GM19438 (cell line): ENCODE measurements around the gene DENND4A.
"Not testable (repeated sequence)": the region's sequence is repeated elsewhere in the genome, so short reads cannot be mapped to it uniquely, and the experiment has no call there.

Source experiments
- ATAC-seq: cut with Tn5 transposase; IDR thresholded peaks from one replicate; pipeline ENCODE4 v1.9.1; 2021; ENCODE audit warnings: low read depth; ENCODE audit not compliant: unreplicated experiment

DENND4A gene

DNA sequence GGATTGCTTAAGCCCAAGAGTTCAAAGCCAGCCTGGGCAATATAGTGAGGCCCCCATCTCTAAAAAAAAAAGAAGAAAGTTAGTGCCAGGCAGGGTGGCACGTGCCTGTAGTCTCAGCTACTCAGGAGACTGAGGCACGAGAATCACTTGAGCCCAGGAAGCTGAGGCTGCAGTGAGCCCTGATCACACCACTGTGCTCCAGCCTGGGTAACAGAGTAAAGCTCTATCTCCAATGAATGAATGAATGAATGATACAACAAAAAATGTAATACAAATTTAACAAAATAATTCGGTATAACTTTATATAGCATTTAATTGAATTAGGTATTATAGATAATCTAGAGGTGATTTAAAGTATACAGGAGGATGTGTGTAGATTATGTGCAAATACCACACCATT, 29.7 kb downstream of the DENND4A start:
- ATAC-seq: no peak

- no peak for ATAC-seq
These were observed 30.7 kb downstream of the DENND4A start for GRCh38 chr15:65761210-65761926.

DNA sequence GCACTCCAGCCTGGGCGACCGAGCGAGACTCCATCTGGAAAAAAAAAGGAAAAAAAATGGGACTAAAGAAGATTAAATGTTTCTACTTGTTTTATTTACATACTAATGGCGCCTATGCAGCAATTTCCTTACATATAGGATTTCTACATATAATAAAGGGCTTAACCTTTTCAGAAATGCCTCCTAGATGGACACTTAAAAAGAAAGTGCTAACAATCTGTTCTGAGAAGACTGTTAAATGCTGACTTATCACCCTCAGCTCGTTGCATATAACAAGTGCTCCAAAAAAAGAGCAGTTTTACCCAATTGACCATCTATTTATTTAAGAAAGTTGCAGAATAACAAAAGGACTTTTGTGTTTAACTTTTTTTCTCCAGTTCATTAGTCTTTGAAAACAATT, 32.7 kb downstream of the DENND4A start:
- no peak for ATAC-seq

GRCh38 chr15:65758242-65758641, 33.9 kb downstream of the DENND4A start:
- no peak for ATAC-seq

DNA sequence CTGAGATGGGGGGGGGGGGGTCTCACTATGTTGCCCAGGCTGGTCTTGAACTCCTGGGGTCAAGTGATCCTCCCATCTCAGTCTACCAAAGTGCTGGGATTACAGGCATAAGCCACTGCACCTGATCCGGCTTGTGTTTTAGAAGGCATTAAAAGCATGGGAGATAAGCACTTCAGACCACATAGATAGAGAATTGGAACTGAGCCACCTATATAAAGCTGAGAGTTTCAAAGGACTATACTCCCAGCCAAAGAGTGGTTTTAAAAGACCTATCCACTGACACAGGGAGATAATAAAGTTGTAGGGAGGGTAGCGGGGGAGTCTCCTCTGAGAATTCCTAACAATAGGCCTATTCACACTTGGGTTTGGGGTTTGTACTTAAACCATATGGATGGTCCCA, 34.8 kb downstream of the DENND4A start:
- ATAC-seq: no peak

DNA sequence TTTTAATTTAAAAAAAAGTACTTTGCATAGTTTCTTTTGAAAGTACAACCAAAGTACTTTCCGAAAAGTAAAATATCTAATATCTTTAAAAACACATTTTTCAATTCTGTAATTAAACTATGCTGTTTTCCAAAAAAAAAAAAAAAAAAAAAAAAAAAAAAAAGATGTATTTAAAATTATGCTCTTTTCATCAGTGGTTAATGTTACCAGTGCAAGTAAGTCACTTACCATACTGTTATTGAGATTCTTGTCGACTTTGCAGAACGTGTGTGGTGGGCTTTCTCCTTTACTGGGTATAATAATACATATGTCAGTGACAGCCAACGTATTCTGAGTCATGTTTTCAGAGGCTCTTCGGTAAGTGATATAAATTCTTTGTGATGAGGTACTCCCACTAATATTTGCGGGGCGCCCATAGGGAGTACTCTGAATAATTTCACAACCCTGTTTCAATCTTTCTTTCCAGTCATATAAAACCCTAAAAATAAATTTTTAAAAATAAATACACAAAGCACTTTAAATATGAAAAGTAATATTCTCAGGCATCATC, 39.9 kb downstream of the DENND4A start:
- ATAC-seq: no peak

DNA sequence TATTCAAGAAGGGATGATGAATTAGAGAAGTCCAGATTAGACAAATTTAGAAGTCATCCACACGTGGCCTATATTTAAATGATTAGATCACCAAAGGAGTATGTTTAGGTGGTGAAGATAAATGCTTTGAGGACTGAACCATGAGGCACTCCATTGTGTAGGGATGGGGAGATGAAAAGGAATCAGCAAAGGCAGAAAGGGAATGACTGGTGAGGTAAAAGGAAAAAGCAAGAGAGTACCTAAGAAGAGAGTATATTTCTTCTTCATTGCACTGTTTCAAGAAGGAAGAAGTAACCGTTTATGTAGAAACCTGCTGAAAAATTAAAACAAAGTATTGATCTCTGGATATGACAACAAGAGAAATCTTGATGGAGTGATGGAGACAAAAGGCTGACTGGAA, 40.7 kb downstream of the DENND4A start:
- no peak for ATAC-seq

DNA sequence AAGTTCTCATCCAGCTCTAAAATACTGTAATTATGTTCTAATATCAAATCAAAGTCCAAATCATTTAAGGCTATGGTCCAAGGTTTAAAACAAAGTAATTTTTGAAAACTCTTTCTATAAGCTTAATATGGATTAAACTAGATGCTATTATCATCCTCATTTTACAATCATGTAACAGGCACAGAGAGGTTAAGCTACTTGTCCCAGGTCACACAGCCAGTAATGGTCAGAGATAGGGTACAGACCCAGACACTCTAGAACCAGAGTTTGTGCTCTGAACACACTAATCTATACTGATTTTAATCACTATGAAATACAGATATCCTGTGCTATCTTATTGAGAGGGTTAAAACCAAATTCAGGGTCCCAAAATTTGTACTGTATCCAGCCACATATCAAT, 44.8 kb downstream of the DENND4A start:
- no peak for ATAC-seq

DNA sequence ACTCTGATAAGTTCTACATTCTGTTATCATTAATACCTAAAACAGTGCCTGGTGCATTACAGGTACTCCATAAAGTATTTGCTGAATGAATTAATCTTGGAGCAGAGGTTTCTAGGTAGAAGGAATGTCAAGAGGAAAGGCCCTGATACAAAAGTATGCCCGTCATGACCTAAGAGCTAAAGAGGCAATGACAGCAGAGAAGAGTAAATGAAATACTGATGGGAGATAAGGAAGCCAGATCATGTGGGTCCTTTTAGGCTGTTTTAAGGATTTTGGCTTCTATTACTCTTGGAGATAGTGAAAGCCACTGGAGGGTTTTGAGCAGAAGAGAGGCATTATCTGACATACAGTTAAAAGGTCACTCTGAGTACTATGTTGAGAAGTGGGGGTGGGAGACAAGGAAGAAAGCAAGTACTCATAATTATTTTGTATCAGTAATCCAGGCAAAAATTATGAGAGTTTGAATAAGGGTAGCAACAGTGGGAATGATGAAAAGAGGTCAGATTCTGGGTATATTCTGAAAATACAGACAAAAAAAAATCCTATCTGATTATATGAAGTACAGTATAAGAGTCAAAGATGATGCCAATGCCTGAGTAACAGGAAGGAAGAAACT, 48.3 kb downstream of the DENND4A start:
- no peak for ATAC-seq

- ATAC-seq: no peak
These were observed 51.9 kb downstream of the DENND4A start for GRCh38 chr15:65740148-65740547.

- no peak for ATAC-seq
These were observed 53.4 kb downstream of the DENND4A start for GRCh38 chr15:65738649-65739048.

- not testable (repeated sequence) for ATAC-seq
These were observed 58.5 kb downstream of the DENND4A start for GRCh38 chr15:65733599-65733998.

DNA sequence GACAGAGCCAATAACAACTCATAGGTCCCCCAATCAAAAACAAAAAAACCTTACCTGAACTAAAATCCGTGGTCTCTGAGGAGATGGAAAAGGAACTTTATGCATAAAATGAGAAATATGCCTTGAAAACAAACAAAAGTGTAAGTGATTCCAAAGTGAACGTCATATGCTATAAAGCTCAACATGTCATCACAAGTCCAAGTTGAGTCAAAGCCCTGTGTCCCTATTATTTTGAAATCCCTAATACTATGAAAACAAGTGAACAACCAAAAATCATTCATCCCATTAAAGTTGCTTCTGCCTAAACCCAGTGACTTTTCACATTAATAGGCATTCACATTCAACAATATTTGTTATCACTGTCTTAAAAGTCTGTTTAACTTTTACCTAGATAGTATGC, 59.4 kb downstream of the DENND4A start:
- ATAC-seq: no peak

DNA sequence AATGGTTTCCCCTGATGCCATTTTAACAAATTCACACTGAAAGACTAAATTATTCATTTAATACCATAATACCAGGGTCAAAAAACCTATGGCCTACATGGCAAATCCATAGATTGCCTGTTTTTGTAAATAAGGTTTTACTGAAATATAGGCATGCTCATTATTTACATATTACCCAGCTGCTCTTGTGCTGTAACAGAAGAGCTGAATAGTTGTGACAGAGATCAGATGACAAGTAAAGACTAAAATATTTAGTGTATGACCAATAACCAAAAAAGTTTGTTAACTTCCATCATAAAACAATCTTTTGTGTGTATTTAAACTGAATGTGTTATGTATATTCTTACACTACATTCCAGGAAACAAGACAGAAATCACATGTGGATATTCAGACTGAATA, 60.2 kb downstream of the DENND4A start:
- ATAC-seq: no peak

DNA sequence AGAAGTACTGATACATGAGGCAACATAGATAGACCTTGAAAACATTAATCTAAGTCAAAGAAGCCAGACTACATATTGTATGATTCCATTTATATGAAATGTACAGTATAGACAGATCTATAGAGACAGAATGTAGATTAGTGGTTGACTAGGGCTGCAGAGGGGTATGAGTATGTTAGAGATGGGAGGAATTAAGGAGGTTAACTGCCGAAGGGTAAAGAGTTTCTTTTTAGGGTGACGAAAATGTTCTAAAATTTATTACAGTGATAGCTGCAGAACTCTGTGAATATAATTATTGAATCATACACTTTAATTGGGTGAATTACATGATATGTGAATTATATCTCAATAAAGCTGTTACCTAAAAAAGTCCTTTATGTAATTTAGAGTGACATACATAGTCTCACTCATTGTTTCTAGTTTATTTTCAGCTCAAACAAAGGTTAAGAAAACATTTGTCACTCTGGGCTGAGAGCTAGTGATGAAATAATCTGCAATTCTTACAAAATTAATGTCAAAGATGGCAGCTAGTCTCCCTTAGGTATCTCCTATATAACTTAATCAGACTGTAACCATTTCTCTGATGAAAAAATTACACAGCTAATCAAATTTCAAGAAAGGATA, 61.4 kb downstream of the DENND4A start:
- no peak for ATAC-seq

GRCh38 chr15:65724464-65725215, 67.5 kb downstream of the DENND4A start:
- no peak for ATAC-seq

GRCh38 chr15:65723876-65724275, 68.2 kb downstream of the DENND4A start:
- ATAC-seq: no peak

DNA sequence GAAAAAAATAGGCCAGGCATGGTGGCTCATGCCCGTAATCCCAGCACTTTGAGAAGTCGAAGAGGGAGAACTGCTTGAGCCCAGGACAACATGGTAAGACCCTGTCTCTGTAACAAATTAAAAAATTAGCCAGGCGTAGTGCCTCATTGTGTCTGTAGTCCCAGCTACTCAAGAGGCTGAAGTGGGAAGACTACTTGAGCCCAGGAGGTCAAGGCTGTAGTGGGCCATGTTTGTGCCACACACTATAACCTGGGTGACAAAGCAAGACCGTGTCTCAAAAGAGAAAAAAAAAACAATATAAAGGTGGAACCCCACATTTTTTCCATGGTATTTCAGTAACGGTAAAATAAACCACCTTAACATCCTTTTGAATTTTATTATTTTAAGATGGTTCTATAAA, 69.9 kb downstream of the DENND4A start:
- no peak for ATAC-seq

- ATAC-seq: no peak
These were observed 79.7 kb downstream of the DENND4A start for GRCh38 chr15:65712415-65712814.

DNA sequence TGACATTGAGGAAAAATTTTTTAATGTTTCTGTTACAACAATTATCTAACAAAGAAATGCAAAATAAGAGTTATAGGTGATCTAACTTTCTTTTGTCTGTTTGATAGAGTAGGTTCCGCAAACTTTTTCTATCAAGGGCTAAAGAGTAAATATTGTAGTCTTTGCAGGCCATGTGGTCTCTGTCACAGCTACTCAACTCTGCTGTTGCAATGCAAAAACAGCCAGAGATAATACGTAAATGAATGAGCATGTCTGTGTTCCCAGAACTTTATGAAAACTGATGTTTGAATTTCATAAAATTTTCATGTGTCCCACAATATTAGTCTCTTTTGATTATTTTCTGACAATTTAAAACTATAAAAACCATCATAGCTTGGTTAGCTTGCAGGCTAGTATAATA, 97.0 kb downstream of the DENND4A start:
- no peak for ATAC-seq

GRCh38 chr15:65690778-65691177, 101.3 kb downstream of the DENND4A start:
- no peak for ATAC-seq
